ENCODE results near the gene CYP4A22. TPM values are rescaled to one million over a fixed set of nuclear protein-coding genes. Genes with fewer than 3 reads are reported as not detected.
"Not testable (repeated sequence)": the region's sequence is repeated elsewhere in the genome, so short reads cannot be mapped to it uniquely, and the experiment has no call there.

CYP4A22 gene
- total RNA-seq, 1 donor from 2014 or later, result not detected

DNA sequence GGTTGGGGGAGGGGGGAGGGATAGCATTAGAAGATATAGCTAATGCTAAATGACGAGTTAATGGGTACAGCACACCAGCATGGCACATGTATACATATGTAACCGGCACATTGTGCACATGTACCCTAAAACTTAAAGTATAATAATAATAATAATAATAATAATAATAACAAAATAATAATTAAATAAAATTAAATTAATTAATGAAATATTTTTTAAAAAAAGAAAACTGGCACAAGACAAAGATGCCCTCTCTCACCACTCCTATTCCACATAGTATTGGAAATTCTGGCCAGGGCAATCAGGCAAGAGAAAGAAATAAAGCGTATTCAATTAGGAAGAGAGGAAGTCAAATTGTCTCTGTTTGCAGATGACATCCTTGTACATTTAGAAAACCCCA, 20.7 kb downstream of the CYP4A22 start:
- DNase-seq, result not testable (repeated sequence)

DNA sequence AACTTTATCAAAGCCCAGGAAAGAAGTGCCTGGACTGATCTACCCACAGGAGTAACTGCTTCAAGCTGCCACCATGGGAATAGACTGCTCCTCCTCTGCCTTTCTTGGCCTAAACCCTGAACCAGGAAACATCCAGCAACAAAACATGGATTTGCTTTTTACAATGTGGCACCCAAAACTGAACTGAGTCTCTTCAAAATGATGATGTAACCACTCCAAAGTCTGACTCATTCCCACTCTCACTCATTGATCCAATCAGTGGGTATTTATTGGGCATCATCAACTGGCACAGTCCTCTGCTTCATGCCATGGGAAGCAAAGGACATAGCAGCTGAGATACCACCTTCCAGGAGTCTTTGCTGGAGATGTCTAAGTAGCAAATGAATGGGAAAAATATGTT, 23.5 kb downstream of the CYP4A22 start:
- DNase-seq, result no peak

DNA sequence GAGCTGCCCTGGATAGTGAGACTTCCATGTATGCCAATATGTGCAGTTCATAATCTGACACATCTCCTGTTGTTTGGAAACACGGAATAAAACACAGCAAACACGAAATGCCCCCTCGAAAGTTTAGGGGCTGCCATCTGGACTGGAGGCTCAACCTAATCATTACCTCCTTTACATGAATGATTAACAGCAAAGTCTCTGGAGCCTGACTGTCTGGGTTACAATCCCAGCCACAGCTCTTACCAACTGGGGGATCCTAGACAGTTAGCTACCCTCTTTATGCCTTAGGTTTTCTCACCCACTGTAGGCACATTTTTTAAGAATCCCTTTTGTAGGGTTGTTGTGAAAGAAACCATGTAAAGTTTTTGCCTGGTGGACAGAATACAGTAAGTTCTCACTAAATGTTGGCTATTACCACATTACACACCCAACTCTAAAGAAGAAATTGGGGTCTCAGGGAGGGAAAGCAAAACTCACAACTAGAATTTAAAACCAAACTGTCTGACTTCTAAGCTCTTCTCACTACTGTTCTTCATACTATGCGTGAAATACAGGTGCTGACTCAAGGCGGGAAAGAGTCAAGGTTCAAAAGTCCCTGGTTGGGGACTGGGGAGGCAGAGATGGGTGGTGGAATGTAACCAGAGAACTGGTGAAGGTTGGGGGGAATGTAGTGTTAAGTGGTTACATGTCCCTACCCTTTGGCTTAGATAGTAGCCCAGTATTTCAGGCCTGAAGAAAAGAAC, 24.2 kb downstream of the CYP4A22 start:
- DNase-seq, result no peak

- no peak for DNase-seq
Observed at GRCh38 chr1:47164552-47164951, 27.3 kb downstream of the CYP4A22 start.

GRCh38 chr1:47172782-47173181, 35.5 kb downstream of the CYP4A22 start:
- DNase-seq, result no peak

DNA sequence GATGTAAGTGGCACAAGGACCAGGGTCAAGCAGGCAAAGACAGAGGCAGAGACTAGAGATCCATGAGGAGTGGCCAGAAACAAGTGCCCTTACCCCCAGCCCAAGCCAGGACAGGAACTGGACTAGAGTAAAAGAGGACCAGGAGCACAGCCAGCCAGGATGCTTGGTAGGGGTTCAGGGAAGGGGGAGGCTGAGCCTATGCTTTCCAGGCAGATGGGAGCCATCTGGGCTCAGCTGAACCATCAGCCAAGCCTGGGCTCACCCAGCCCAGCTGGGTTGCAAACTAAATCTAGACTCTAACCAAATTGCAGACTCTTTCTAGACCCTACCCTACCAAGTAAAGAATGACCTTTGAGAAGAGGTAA, 37.4 kb downstream of the CYP4A22 start:
- no peak for DNase-seq

GRCh38 chr1:47175227-47175934, 38.1 kb downstream of the CYP4A22 start:
- DNase-seq, result peak; percentile 71

DNA sequence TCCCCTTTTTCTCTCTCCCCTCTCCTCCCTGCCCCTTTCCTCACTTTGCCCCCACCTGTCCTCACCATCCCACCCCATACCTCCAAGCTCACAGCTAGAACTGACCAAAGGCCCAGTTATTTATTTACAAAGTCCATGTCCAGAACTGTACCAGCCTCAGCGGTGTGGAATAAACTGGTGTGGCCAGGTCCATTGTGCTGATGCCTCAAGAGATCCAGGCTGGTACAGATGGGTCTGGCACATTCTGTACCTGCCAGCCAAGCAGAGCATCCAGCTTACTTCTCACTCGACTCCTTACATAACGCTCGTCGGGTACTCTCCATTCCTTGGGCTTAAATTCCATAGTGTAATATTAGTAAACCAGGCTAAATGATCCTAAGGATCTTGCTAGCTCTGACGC, 40.8 kb downstream of the CYP4A22 start:
- DNase-seq, result no peak

DNA sequence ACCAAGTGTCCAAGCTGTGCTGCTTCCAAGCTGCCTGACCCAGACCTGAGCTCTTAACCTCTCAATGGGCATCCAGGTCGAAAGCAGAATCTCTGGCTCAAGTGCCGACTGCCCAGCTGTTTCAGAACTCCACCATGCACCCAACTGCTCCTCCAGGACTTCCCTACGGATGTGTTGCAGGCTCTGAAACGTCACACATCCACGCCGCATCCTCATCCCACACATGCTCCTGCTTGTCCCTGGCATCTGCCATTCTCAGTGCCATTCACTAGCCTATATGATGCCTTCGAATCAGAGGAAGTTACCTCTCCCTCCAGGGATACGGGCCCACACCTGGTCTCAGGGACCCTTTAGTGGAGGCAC, 41.4 kb downstream of the CYP4A22 start:
- DNase-seq, result no peak

DNA sequence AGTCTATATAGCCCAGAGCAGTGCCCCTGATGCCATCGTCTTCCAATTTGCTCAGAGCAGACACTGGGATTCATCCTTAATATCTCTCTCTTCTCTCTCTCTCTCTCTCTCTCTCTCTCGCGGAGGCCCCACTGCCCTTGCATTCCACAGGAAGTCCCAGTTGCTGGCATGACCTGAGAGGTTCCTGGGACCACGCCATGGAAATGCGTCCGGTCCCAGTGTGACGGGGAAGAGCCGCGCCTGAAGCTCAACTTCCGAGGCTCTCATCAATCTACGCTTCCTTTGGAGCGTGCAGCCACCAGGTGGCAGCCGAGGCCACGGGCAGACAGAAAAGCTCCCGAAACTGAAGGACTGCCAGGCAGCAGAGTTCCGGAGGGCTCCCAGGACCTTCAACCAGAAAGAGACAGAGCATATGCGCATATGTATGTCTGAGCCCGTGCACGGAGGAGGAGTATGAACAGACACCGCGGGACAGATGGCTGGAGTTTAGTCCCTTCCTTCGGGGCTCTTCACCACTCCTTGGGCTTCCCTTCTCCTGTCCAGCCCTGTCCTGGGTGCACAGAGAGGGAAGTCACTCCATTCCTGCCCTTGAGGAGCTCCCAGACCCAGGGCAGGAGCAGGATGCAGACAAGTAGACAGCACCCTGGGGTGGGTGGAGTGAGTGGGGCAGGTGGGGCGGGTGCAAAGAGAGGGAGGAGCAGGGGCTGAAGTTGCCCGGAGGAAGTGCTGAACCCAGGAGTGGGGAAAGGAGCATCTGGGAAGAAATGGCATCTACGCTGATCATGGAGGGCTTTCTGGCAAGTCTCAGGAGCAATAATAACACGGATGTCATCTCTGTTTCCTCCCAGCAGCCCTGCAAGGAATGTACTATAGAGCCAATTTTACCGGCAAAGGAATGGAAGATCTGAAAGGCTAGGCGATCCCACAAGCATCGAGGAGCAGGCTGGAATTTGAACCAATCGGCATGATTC, 42.1 kb downstream of the CYP4A22 start:
- peak; percentile 97 for DNase-seq

GRCh38 chr1:47179988-47180563, 42.8 kb downstream of the CYP4A22 start:
- no peak for DNase-seq

DNA sequence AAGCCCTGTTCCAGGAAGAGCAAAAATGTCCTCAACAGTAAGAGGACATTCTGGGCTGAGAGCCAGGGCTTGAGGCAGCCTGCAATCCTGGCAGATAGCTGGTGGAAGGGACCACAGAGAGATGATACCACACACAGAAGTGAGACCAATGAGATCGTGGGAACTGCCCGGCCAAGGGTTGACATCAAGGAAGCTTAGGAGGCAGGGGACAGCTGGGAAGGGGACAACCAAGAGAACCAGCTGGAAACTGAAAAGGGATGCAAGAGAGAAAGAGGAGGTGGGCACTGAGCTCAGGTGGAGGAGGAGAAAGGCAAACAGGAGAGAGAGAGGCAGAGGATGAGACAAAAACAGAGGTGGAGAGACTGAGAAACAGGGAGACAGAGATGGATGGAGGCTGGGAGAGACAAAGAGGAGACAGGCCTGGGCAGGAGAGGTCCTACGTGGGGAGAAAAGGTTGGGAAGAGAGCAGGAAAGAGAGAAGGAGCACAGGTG, 43.4 kb downstream of the CYP4A22 start:
- DNase-seq, result no peak

DNA sequence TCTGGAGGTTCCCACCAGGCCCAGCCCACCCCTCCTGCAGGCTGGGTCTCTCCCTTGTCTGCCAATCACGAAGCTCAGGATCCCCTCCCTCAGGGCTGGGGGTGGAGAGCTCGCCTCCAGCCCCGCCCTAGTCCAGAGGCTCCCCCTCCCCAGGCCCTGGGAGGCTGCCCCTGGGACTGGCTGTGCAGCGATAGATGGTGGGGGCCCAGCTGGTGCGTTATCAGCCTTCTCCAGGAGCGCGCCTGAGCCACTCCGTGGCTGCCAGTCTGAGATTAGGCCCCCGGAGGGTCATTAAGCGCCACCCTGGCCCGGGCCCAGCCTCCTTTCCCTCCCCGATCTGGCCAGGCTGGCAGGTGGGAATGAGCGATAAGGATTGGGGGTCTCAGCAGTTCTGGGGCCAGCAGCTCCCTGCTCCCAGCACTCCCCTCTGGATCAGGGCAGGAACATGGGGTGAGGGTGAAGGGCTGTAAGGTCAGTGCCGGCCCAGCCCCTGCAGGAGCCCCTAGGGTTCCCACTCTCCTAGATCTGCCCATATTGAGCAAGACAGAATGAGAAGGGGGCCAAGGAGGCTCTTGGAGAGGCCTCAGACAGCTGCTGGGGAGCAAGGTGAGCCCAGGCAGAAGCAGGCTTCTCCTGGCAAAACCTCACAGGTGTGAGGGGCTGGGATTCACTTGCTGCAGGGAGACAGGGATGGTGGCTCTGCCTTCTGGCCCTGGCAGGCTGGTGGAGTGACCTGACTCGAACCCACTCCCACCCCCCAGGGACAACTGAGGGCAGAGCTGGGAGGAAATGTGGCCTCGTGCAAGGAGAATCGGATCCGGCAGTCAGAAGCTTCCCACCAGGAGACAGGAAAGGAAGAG, 44.1 kb downstream of the CYP4A22 start:
- peak; percentile 21 for DNase-seq

- no peak for DNase-seq
Observed at GRCh38 chr1:47181955-47182675, 44.9 kb downstream of the CYP4A22 start.

DNA sequence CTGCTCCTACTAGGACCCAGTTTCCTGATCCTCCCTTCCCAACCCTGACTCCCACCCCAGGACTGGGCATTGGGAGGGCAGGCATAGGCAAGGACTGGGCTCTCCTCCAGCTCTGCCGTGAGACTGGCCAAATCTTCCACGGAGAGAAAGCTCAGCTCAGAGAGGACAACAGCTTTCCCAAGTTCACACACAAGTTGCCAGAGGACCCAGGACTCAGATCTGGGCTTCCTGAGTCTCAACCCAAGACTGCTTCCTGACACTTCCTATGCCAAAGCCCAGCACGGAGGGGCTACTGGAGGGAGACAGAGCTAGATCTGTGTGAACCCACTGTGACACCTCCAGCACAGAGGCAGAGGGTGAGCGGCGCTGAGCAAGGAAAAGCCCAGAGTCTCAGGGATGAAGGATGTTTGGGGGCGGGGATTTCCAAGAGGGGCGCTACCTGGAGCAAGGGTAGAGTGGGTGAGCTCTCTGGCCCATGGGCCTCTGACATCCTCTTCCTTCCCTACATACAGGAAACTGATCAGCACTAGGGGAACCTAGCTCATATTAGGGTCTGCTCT, 45.5 kb downstream of the CYP4A22 start:
- no peak for DNase-seq

DNA sequence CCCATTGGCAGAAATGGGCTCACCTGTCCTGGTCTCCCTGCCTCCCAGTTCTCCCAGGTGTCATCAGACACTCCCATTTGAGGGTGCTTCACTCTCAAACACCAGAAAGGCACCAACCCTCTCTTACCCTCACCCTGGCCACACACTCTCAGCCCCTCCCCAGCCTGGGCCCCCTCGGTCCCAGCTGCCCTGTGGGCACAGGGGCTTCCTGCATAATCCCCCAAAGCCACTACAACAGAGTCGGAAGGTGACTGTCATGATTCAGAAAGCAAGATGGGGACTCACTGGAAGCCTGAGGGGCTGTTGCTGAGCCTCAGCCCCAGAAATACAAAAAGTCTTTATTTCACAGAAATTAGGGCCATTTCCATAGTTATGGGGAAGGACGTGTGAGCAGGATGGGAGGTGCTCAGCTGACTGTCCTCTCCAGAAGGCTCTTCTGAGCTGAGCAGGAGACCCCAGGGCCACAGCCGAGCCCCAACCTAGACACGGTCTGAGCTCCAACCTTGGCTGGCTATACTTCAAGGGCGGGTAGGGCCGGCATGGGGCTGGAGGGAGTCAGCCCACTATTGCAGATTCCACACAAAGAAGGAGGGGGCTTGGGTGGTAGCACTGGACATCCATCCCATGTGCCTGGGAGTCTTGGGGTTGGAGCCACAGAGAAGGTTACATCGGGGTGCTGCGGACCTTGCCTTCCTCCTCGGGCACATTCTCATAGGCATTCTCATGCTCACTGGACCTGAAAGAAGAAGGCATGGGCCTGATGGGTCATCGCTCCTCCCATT, 46.3 kb downstream of the CYP4A22 start:
- no peak for DNase-seq

DNA sequence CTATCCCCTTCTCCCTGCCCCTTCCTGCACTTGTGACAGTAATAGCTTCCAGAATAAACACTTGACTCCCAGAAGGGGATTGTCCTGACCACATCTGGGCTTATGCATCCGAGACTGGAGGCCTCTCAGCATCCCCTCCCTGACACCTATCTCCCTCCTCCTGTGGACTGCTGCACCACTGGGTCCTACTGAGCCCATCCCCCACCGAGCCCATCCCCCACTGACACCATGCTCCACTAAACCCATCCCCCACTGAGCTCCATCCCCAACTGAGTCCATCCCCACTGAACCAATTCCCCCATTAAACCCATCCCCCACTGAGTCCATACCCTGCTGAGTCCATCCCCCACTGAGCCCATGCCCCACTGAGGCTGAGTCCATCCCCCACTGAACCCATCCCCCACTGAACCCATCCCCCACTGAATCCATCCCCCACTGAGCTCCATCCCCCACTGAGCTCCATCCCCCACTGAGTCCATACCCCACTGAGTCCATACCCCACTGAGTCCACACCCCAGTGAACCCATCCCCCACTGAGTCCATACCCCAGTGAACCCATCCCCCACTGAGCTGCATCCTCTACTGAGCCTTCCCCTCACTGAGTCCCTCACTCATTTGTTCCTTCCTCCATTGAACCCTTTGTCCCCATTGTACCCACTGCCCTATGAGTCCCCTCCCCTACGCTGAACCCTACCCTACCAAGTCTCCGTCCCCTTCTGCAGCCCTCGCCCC, 47.0 kb downstream of the CYP4A22 start:
- DNase-seq, result no peak

GRCh38 chr1:47184822-47185677, 47.8 kb downstream of the CYP4A22 start:
- DNase-seq, result no peak
